ENCODE results near the gene DOC2B. TPM values are rescaled to one million over a fixed set of nuclear protein-coding genes. Genes with fewer than 3 reads are reported as not detected.

DOC2B gene
- polyA plus RNA-seq, 1 donor (not counting 4 experiments of a cell fraction or from before 2014, with no cell fraction given): not detected

GRCh38 chr17:214881-215331 lies 33.5 kb upstream of the DOC2B start:
- Histone ChIP-seq H3K27me3 (ENCODE audit: control insufficient read depth, extremely low read depth, insufficient read depth, low read length) (no peaks in the 10 kb centered on the region), H3K9me1 (ENCODE audit: control insufficient read depth, extremely low read depth, insufficient read depth, low read length) (no peaks in the 10 kb centered on the region), H3K27ac (ENCODE audit: control insufficient read depth, insufficient read depth, low read length) (no peak overlapping the region), H3K79me2 (ENCODE audit: control insufficient read depth, insufficient read depth, low read length) (no peaks in the 10 kb centered on the region), H3K4me3 (ENCODE audit: control insufficient read depth in 2 of 3, extremely low read depth in 1 of 3, insufficient read depth in 2 of 3, low read depth in 1 of 3, low read length in 3 of 3) (no peak overlapping the region), H3K4me2 (ENCODE audit: control insufficient read depth, extremely low read depth, insufficient read depth, low read depth, low read length) (no peak overlapping the region), H4K20me1 (ENCODE audit: control insufficient read depth, extremely low read depth, insufficient read depth, low read length) (no peaks in the 10 kb centered on the region), H3K9me3 (ENCODE audit: control insufficient read depth, low read depth, low read length) (no peaks in the 10 kb centered on the region), H3K36me3 (ENCODE audit: control insufficient read depth in 2 of 2, extremely low read depth in 1 of 2, insufficient read depth in 2 of 2, low read length in 2 of 2) (no peaks in the 10 kb centered on the region), H3K9ac (ENCODE audit: control insufficient read depth, extremely low read depth, insufficient read depth, low read length) (no peak overlapping the region), H3K4me1 (ENCODE audit: control insufficient read depth, extremely low read depth, insufficient read depth, low read length) (no peaks in the 10 kb centered on the region), H2AFZ (ENCODE audit: control insufficient read depth, low read length) (no peak overlapping the region)
- TF ChIP-seq EZH2 (IDR thresholded peaks at IDR 0.05; ENCODE audit: low read length) (no peak), CTCF (optimal IDR thresholded peaks at IDR 0.05 in 1 of 3, IDR thresholded peaks at IDR 0.05 in 1 of 3, conservative IDR thresholded peaks at IDR 0.05 in 1 of 3; ENCODE audit: extremely low read depth in 1 of 3, insufficient read depth in 2 of 3, low read length in 3 of 3) (no peak)
- no peak for DNase-seq (ENCODE audit: low read depth, low spot score)
- FAIRE-seq: no peak
- dilution Hi-C loops (cut with MboI; ENCODE audit: extremely low pct_ligation_motif_present, low sequenced_read_pairs): no loop called here

- Histone ChIP-seq H3K36me3 (ENCODE audit: control insufficient read depth in 2 of 2, extremely low read depth in 1 of 2, insufficient read depth in 2 of 2, low read length in 2 of 2) (no peaks in the 10 kb centered on the region), H3K4me3 (ENCODE audit: control insufficient read depth in 2 of 3, extremely low read depth in 1 of 3, insufficient read depth in 2 of 3, low read depth in 1 of 3, low read length in 3 of 3) (no peak overlapping the region), H3K27ac (ENCODE audit: control insufficient read depth, insufficient read depth, low read length) (no peak overlapping the region), H3K9me3 (ENCODE audit: control insufficient read depth, low read depth, low read length) (no peaks in the 10 kb centered on the region), H3K27me3 (ENCODE audit: control insufficient read depth, extremely low read depth, insufficient read depth, low read length) (peaks cover 6% of the 10 kb centered on the region), H3K9ac (ENCODE audit: control insufficient read depth, extremely low read depth, insufficient read depth, low read length) (no peak overlapping the region), H3K4me2 (ENCODE audit: control insufficient read depth, extremely low read depth, insufficient read depth, low read depth, low read length) (no peak overlapping the region), H4K20me1 (ENCODE audit: control insufficient read depth, extremely low read depth, insufficient read depth, low read length) (no peaks in the 10 kb centered on the region), H3K79me2 (ENCODE audit: control insufficient read depth, insufficient read depth, low read length) (no peaks in the 10 kb centered on the region), H2AFZ (ENCODE audit: control insufficient read depth, low read length) (no peak overlapping the region), H3K4me1 (ENCODE audit: control insufficient read depth, extremely low read depth, insufficient read depth, low read length) (no peaks in the 10 kb centered on the region), H3K9me1 (ENCODE audit: control insufficient read depth, extremely low read depth, insufficient read depth, low read length) (no peaks in the 10 kb centered on the region)
- TF ChIP-seq CTCF (optimal IDR thresholded peaks at IDR 0.05 in 1 of 3, IDR thresholded peaks at IDR 0.05 in 1 of 3, conservative IDR thresholded peaks at IDR 0.05 in 1 of 3; ENCODE audit: extremely low read depth in 1 of 3, insufficient read depth in 2 of 3, low read length in 3 of 3) (no peak), EZH2 (IDR thresholded peaks at IDR 0.05; ENCODE audit: low read length) (no peak)
- dilution Hi-C loops (cut with MboI; ENCODE audit: extremely low pct_ligation_motif_present, low sequenced_read_pairs): no loop called here
- DNase-seq (ENCODE audit: low read depth, low spot score) (no peak), FAIRE-seq (no peak)
These were observed 32.0 kb upstream of the DOC2B start for GRCh38 chr17:213286-214105.
